H1 (cell line): ENCODE results near the gene EPHA1.

Experiments used
- ATF3 ChIP-seq: IDR thresholded peaks from 2 replicates; pipeline ENCODE4 v1.6.1; 2011; ENCODE audit warnings: low read depth, mild to moderate bottlenecking, low read length; ENCODE audit not compliant: insufficient read depth
- CBX5 ChIP-seq: fragments of 300-800, 300-1000 bp; sonication (generic); IDR thresholded peaks from 2 replicates; pipeline ENCODE4 v1.7.1; 2016; ENCODE audit warnings: antibody characterized with exemption, low read length, low read depth
- CHD2 ChIP-seq: IDR thresholded peaks from 2 replicates; pipeline ENCODE4 v1.6.1; 2012; ENCODE audit warnings: low read length, improper control_type of control experiment
- CHD7 ChIP-seq: fragments of 300-600 bp; sonication (generic); IDR thresholded peaks from 2 replicates; pipeline ENCODE4 v1.7.1; 2012; ENCODE audit warnings: low read length, moderate library complexity, mild to moderate bottlenecking, inconsistent platforms; ENCODE audit not compliant: insufficient replicate concordance
- CTCF ChIP-seq, 3 experiments: IDR thresholded peaks; 1 replicate in 2 of 3; 2 replicates in 1 of 3; pipeline versions ENCODE4 v1.5.1 to v1.6.1; 2011; ENCODE audit warnings: low read length in 3 of 3, mild to moderate bottlenecking in 3 of 3, inconsistent platforms in 2 of 3, low read depth in 1 of 3, moderate library complexity in 1 of 3; ENCODE audit not compliant: insufficient read depth in 1 of 3; ENCODE audit errors: control extremely low read depth in 1 of 3
- EP300 ChIP-seq, 2 experiments: IDR thresholded peaks; 1 replicate in 1 of 2; 2 replicates in 1 of 2; pipeline ENCODE4 v1.6.1; 2011 to 2012; ENCODE audit warnings: low read depth in 2 of 2, low read length in 2 of 2, mild to moderate bottlenecking in 2 of 2, borderline replicate concordance in 1 of 2, inconsistent platforms in 1 of 2, moderate library complexity in 1 of 2
- EZH2 ChIP-seq: fragments of 200-600 bp; sonication (generic); IDR thresholded peaks from 2 replicates; pipeline ENCODE4 v1.7.1; 2012; ENCODE audit warnings: low read depth, mild to moderate bottlenecking, moderate library complexity, low read length, inconsistent platforms; ENCODE audit not compliant: severe bottlenecking
- GTF2F1 ChIP-seq: IDR thresholded peaks from 2 replicates; pipeline ENCODE4 v1.6.1; 2012; ENCODE audit warnings: low read depth, low read length, improper control_type of control experiment, borderline replicate concordance
- JUN ChIP-seq: IDR thresholded peaks from 2 replicates; pipeline ENCODE4 v1.6.1; 2011; ENCODE audit warnings: low read depth, mild to moderate bottlenecking, improper control_type of control experiment, low read length
- POLR2AphosphoS5 ChIP-seq: IDR thresholded peaks from 2 replicates; pipeline ENCODE4 v1.6.1; 2011; ENCODE audit warnings: low read depth, low read length
- RBBP5 ChIP-seq: IDR thresholded peaks from 2 replicates; pipeline ENCODE4 v1.7.1; 2012; ENCODE audit warnings: low read depth, mild to moderate bottlenecking, inconsistent platforms, low read length, moderate library complexity, borderline replicate concordance

GRCh38 chr7:143352531-143353002, 56.1 kb downstream of the EPHA1 start:
- TF ChIP-seq CHD2 (no peak), POLR2AphosphoS5 (no peak), EZH2 (no peak), CTCF (IDR thresholded peaks at IDR 0.05; ENCODE audit: control extremely low read depth in 1 of 3, insufficient read depth in 1 of 3, low read depth in 1 of 3, low read length in 3 of 3) (no peak), JUN (no peak), ATF3 (no peak), EP300 (IDR thresholded peaks at IDR 0.05; ENCODE audit: borderline replicate concordance in 1 of 2, low read depth in 2 of 2, low read length in 2 of 2) (no peak), RBBP5 (no peak), GTF2F1 (no peak), CHD7 (no peak), CBX5 (no peak)
